Parathyroid adenoma (tissue), 2 donors: ENCODE measurements around the gene ALKBH6.
"Not testable (repeated sequence)": the region's sequence is repeated elsewhere in the genome, so short reads cannot be mapped to it uniquely, and the experiment has no call there.

ENCODE experiments used
- H2AFZ ChIP-seq: fragments of 300-600 bp; sonication (generic); one replicate; pipeline ENCODE4 v1.7.0; 2017; ENCODE audit warnings: antibody characterized with exemption, mild to moderate bottlenecking
- H3K27ac ChIP-seq: fragments of 300-600 bp; sonication (generic); one replicate; pipeline ENCODE4 v1.7.0; 2017
- H3K27me3 ChIP-seq: fragments of 300-600 bp; sonication (generic); one replicate; pipeline ENCODE4 v1.7.0; 2017; ENCODE audit warnings: low read length; ENCODE audit not compliant: control insufficient read depth, insufficient read depth
- H3K36me3 ChIP-seq: fragments of 300-600 bp; sonication (generic); one replicate; pipeline ENCODE4 v1.7.0; 2017; ENCODE audit warnings: low read length; ENCODE audit not compliant: control insufficient read depth, insufficient read depth
- H3K4me1 ChIP-seq: fragments of 300-600 bp; sonication (generic); one replicate; pipeline ENCODE4 v1.7.0; 2017; ENCODE audit warnings: control low read depth
- H3K4me2 ChIP-seq: fragments of 300-600 bp; sonication (generic); one replicate; pipeline ENCODE4 v1.7.0; 2017; ENCODE audit warnings: low read length
- H3K4me3 ChIP-seq: fragments of 300-600 bp; sonication (generic); one replicate; pipeline ENCODE4 v1.7.0; 2017; ENCODE audit warnings: low read depth, low read length
- H3K79me2 ChIP-seq: fragments of 300-600 bp; sonication (generic); one replicate; pipeline ENCODE4 v1.7.0; 2017; ENCODE audit warnings: control low read depth
- H3K9ac ChIP-seq: fragments of 300-600 bp; sonication (generic); one replicate; pipeline ENCODE4 v1.7.0; 2017; ENCODE audit warnings: mild to moderate bottlenecking
- H3K9me3 ChIP-seq: fragments of 300-600 bp; sonication (generic); one replicate; pipeline ENCODE4 v1.7.0; 2017; ENCODE audit warnings: low read length; ENCODE audit not compliant: control insufficient read depth
- TF ChIP-seq, protein P1 (sequence below): fragments of 300-600 bp; sonication (generic); IDR thresholded peaks from one replicate; pipeline ENCODE4 v1.7.0; 2017; ENCODE audit warnings: antibody characterized with exemption, mild to moderate bottlenecking
- donor health status: primary hyperparathyroidism.

ALKBH6 gene

GRCh38 chr19:35986664-35987570 is 27.1 kb downstream of the ALKBH6 start:
- no peaks in the 10 kb centered on the region for H3K4me1 ChIP-seq
- no peaks in the 10 kb centered on the region for H3K36me3 ChIP-seq
- no peaks in the 10 kb centered on the region for H3K79me2 ChIP-seq
- H2AFZ ChIP-seq, result peak overlapping the region; percentile 76
- H3K9me3 ChIP-seq, result no peaks in the 10 kb centered on the region
- peak overlapping the region; percentile 42 for H3K4me2 ChIP-seq
- H3K27me3 ChIP-seq, result no peaks in the 10 kb centered on the region
- H3K9ac ChIP-seq, result no peak overlapping the region
- no peak overlapping the region for H3K4me3 ChIP-seq
- TF ChIP-seq, protein P1, sequence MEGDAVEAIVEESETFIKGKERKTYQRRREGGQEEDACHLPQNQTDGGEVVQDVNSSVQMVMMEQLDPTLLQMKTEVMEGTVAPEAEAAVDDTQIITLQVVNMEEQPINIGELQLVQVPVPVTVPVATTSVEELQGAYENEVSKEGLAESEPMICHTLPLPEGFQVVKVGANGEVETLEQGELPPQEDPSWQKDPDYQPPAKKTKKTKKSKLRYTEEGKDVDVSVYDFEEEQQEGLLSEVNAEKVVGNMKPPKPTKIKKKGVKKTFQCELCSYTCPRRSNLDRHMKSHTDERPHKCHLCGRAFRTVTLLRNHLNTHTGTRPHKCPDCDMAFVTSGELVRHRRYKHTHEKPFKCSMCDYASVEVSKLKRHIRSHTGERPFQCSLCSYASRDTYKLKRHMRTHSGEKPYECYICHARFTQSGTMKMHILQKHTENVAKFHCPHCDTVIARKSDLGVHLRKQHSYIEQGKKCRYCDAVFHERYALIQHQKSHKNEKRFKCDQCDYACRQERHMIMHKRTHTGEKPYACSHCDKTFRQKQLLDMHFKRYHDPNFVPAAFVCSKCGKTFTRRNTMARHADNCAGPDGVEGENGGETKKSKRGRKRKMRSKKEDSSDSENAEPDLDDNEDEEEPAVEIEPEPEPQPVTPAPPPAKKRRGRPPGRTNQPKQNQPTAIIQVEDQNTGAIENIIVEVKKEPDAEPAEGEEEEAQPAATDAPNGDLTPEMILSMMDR, result no peak
- H3K27ac ChIP-seq, result no peak overlapping the region

- Histone ChIP-seq H3K4me1 (no peaks in the 10 kb centered on the region), H2AFZ (no peak overlapping the region), H3K79me2 (no peaks in the 10 kb centered on the region), H3K9me3 (no peaks in the 10 kb centered on the region), H3K4me2 (no peak overlapping the region), H3K27me3 (no peaks in the 10 kb centered on the region), H3K9ac (no peak overlapping the region), H3K36me3 (no peaks in the 10 kb centered on the region), H3K4me3 (no peak overlapping the region), H3K27ac (no peak overlapping the region)
- TF ChIP-seq, protein P1, result no peak
Observed at GRCh38 chr19:35986111-35986510, 27.9 kb downstream of the ALKBH6 start.

DNA sequence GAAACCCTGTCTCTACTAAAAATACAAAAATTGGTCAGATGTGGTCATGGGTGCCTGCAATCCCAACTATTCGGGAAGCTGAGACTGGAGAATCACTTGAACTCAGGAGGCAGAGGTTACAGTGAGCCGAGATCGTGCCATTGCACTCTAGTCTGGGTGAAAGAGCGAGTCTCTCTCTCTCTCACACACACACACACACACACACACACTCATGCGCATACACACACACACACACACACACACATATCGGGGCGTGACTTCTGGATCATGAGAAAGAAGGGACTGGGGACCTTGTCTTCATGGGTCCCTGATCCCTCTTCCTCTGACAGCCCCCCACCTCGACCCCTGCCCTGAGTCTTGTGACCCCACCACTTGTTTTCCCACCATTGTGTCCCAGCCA is 30.8 kb downstream of the ALKBH6 start:
- Histone ChIP-seq H3K4me1 (no peaks in the 10 kb centered on the region), H3K27me3 (no peaks in the 10 kb centered on the region), H3K36me3 (no peaks in the 10 kb centered on the region), H3K4me2 (no peak overlapping the region), H3K9me3 (no peaks in the 10 kb centered on the region), H3K79me2 (no peaks in the 10 kb centered on the region), H3K9ac (no peak overlapping the region), H3K27ac (no peak overlapping the region), H2AFZ (no peak overlapping the region), H3K4me3 (no peak overlapping the region)
- TF ChIP-seq, protein P1, result no peak

DNA sequence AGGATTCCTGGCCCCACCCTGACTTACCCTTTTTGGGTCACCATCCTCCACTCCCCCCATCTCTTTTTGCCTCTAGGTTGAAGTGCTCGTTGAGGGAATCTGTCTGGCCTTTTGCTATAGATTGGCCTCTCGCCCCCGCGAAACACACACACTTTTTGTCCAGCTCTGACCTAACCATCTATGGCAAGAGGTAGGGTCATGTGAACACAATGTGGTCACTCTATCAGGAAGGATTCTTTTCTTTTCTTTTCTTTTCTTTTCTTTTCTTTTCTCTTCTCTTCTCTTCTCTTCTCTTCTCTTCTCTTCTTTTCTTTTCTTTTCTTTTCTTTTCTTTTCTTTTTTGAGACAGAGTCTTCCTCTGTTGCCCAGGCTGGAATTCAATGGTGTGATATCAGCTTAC is 33.0 kb downstream of the ALKBH6 start:
- not testable (repeated sequence) for H3K4me3 ChIP-seq, H3K27me3 ChIP-seq, H3K9me3 ChIP-seq

GRCh38 chr19:35978832-35979365 is 35.1 kb downstream of the ALKBH6 start:
- no peak overlapping the region for H3K9ac ChIP-seq
- H3K79me2 ChIP-seq, result no peaks in the 10 kb centered on the region
- H2AFZ ChIP-seq, result no peak overlapping the region
- H3K9me3 ChIP-seq, result no peaks in the 10 kb centered on the region
- no peaks in the 10 kb centered on the region for H3K27me3 ChIP-seq
- H3K4me1 ChIP-seq, result no peaks in the 10 kb centered on the region
- TF ChIP-seq, protein P1, result no peak
- no peak overlapping the region for H3K4me2 ChIP-seq
- no peak overlapping the region for H3K4me3 ChIP-seq
- no peak overlapping the region for H3K27ac ChIP-seq
- H3K36me3 ChIP-seq, result no peaks in the 10 kb centered on the region

More for the DNA sequence above, 33.0 kb downstream of the ALKBH6 start:
- not testable (repeated sequence) for H2AFZ ChIP-seq, H3K79me2 ChIP-seq, H3K4me1 ChIP-seq, H3K4me2 ChIP-seq, H3K27ac ChIP-seq, H3K9ac ChIP-seq, H3K36me3 ChIP-seq
